NK-92 treated with Interleukin-12 subunit alpha and Interleukin-12 subunit beta, amount 100 ng/mL, for 24 hours (cell line): ENCODE measurements around the gene NUP188.
"Not testable (repeated sequence)": the region's sequence is repeated elsewhere in the genome, so short reads cannot be mapped to it uniquely, and the experiment has no call there.

Experiments used
- DNase-seq: peaks from one replicate; lab custom pipeline; 2025; lab: John Stamatoyannopoulos, UW

The NUP188 gene

GRCh38 chr9:129028192-129028966 lies 80.9 kb downstream of the NUP188 start, which contains the start of gene SH3GLB2:
Gene SH3GLB2, minus strand, starts transcription at chr9:129028331. Its CDS starts 177 bp downstream, at chr9:129028154.
- DNase-seq = peak; percentile 93

GRCh38 chr9:129030191-129030590 lies 82.7 kb downstream of the NUP188 start:
- DNase-seq = no peak

- no peak for DNase-seq
These were observed 84.0 kb downstream of the NUP188 start for GRCh38 chr9:129031514-129031913.

GRCh38 chr9:129032541-129033159 lies 85.2 kb downstream of the NUP188 start:
- DNase-seq = no peak

GRCh38 chr9:129033216-129033615 lies 85.7 kb downstream of the NUP188 start:
- DNase-seq = no peak

- not testable (repeated sequence) for DNase-seq
These were observed 88.3 kb downstream of the NUP188 start for GRCh38 chr9:129035838-129036237.

- peak; percentile 93 for DNase-seq
These were observed 88.9 kb downstream of the NUP188 start, which contains the start of gene MIGA2 for GRCh38 chr9:129036241-129036922. Gene MIGA2, plus strand, starts transcription at chr9:129036626. Its CDS starts 3,969 bp downstream, at chr9:129040595.

- DNase-seq = no peak
These were observed 89.6 kb downstream of the NUP188 start for GRCh38 chr9:129036923-129037766.

- no peak for DNase-seq
These were observed 90.2 kb downstream of the NUP188 start for GRCh38 chr9:129037767-129038098.

- DNase-seq = no peak
These were observed 90.8 kb downstream of the NUP188 start for GRCh38 chr9:129038109-129038852.

- DNase-seq = no peak
These were observed 92.7 kb downstream of the NUP188 start for GRCh38 chr9:129040113-129040643.

GRCh38 chr9:129042016-129042415 lies 94.5 kb downstream of the NUP188 start:
- DNase-seq = no peak

- DNase-seq = no peak
These were observed 105.1 kb downstream of the NUP188 start for GRCh38 chr9:129052592-129052991.

GRCh38 chr9:129053020-129053419 lies 105.5 kb downstream of the NUP188 start:
- DNase-seq = no peak

- no peak for DNase-seq
These were observed 106.8 kb downstream of the NUP188 start for GRCh38 chr9:129054163-129054851.
